ENCODE data around the gene UBR4.

- TF ChIP-seq CTCF (IDR thresholded peaks at IDR 0.05; ENCODE audit: low read length): no peak
- TF ChIP-seq EZH2 (optimal IDR thresholded peaks at IDR 0.05; ENCODE audit: low read depth, low read length): no peak
These were observed 1.2 kb downstream of the UBR4 start for GRCh38 chr1:19208710-19209438.
